Psoas muscle (tissue), 8 donors: ENCODE results near the gene STK10. TPM values are rescaled to one million over a fixed set of nuclear protein-coding genes. Genes with fewer than 3 reads are reported as not detected.
"Not testable (repeated sequence)": the region's sequence is repeated elsewhere in the genome, so short reads cannot be mapped to it uniquely, and the experiment has no call there.

Source experiments
- ATAC-seq, 4 donors: fragments of 200-7000 bp; cut with Tn5 transposase; one replicate each; pipeline ENCODE4 v1.9.1; 2020; ENCODE audit warnings: moderate library complexity in 3 of 4, mild to moderate bottlenecking in 2 of 4
- DNase-seq, 2 donors: peaks; one replicate each; pipeline ENCODE4 v3.0.0-alpha.2; 2020
- H3K27ac ChIP-seq: fragments of 200-600 bp; one replicate; pipeline ENCODE4 v1.8.0; 2022
- H3K27me3 ChIP-seq, 3 donors: fragments of 200-600 bp in 1 of 3; one replicate each; pipeline versions ENCODE4 v1.6.1 to v1.8.0; 2013 to 2022; ENCODE audit warnings: low read length in 2 of 3, mild to moderate bottlenecking in 2 of 3, moderate library complexity in 1 of 3; ENCODE audit not compliant: insufficient read depth in 3 of 3
- H3K36me3 ChIP-seq, 2 donors: fragments of 200-600 bp in 1 of 2; one replicate each; pipeline versions ENCODE4 v1.6.1 to v1.8.0; 2013 to 2022; ENCODE audit warnings: low read depth in 1 of 2, mild to moderate bottlenecking in 1 of 2, moderate library complexity in 1 of 2; ENCODE audit not compliant: insufficient read depth in 1 of 2
- H3K4me1 ChIP-seq: fragments of 200-600 bp; one replicate; pipeline ENCODE4 v1.8.0; 2022
- H3K4me3 ChIP-seq: fragments of 200-600 bp; one replicate; pipeline ENCODE4 v1.8.0; 2022; ENCODE audit warnings: mild to moderate bottlenecking
- H3K9me3 ChIP-seq: fragments of 200-600 bp; one replicate; pipeline ENCODE4 v1.8.0; 2022
- WGBS, 3 donors: extraction: QIAGEN DNeasy Blood & Tissue Kit; methylation state at CpG; one replicate each; pipeline versions ENCODE4 v1.1.6 to v1.1.7; 2013; 5-methylcytosine and 5-hydroxymethylcytosine counted together
- intact Hi-C, 2 donors: fragments of 100-400 bp; cut with DNase I; formaldehyde crosslinking; loops; one replicate each; pipeline versions ENCODE4 v1.11.0 to v1.14.2; 2022
- polyA plus RNA-seq, 3 donors: library from polyadenylated mRNA; stranded (reverse); fragments of 200-250 nt; gene quantifications; one replicate each; pipeline ENCODE4 v1.2.3, GENCODE V29; 2013
- total RNA-seq, 4 donors: library from RNA; stranded (reverse); fragmentation: NEBNext Ultra II Directional in 2 of 4; extraction: Animal tissue kit (Norgen Biotek cat#: 25700) in 2 of 4; gene quantifications; one replicate each; pipeline versions ENCODE4 v1.2.1 to v1.2.4, GENCODE V29; 2021 to 2023
- TF ChIP-seq, protein P1 (sequence below): fragments of 200-600 bp; IDR thresholded peaks from one replicate; pipeline ENCODE4 v1.8.0; 2022; ENCODE audit warnings: antibody characterized with exemption
- donor health status: healthy with polysubstance abuse.
- donor health status: DM: no; HTN: no; CAD: no; lungs with moderate emphysema.
- donor health status: Bipolar disorder and iron deficiency.
- donor health status: healthy.
- donor health status: DM: yes; HTN: yes; CAD: no.
- donor health status: DM: no; HTN: no; CAD: no.
- donor health status: DM: no; HTN: no; CAD: no.
- donor health status: DM: yes; HTN: yes; CAD: no.

STK10 gene
- total and polyA plus RNA-seq, 7 donors, result 1.9 to 8.6 (median 6.2) TPM

DNA sequence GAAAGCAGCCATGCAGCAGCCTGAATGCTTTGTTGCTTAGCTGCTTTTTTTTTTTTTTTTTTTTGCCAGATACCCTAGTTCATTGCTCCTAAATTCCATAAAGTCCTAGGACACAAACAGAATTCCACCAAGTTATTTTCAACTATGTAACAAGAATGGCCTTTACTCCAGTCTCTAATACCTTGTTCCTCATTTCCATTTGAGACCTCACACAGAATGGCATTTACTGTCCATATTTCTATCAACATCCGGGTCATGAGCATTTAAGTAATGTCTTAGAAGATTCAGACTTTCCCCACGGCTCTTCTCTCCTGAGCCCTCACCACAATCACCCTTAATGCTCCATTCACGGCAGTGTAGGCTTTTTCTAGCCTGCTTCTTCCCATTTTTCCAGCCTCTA lies 149.9 kb downstream of the STK10 start:
- intact Hi-C loops, result no loop called here
- no peak overlapping the region for H3K27ac ChIP-seq
- ATAC-seq, result no peak
- no peak overlapping the region for H3K4me3 ChIP-seq
- no peaks in the 10 kb centered on the region for H3K27me3 ChIP-seq
- H3K9me3 ChIP-seq, result no peaks in the 10 kb centered on the region
- H3K36me3 ChIP-seq, result no peaks in the 10 kb centered on the region
- TF ChIP-seq, protein P1, sequence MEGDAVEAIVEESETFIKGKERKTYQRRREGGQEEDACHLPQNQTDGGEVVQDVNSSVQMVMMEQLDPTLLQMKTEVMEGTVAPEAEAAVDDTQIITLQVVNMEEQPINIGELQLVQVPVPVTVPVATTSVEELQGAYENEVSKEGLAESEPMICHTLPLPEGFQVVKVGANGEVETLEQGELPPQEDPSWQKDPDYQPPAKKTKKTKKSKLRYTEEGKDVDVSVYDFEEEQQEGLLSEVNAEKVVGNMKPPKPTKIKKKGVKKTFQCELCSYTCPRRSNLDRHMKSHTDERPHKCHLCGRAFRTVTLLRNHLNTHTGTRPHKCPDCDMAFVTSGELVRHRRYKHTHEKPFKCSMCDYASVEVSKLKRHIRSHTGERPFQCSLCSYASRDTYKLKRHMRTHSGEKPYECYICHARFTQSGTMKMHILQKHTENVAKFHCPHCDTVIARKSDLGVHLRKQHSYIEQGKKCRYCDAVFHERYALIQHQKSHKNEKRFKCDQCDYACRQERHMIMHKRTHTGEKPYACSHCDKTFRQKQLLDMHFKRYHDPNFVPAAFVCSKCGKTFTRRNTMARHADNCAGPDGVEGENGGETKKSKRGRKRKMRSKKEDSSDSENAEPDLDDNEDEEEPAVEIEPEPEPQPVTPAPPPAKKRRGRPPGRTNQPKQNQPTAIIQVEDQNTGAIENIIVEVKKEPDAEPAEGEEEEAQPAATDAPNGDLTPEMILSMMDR, result no peak
- 66 to 78% (median 73%) methylated on average over 3 of the region's 3 CpGs for WGBS, 3 donors
- no peak for DNase-seq
- H3K4me1 ChIP-seq, result peaks cover 6% of the 10 kb centered on the region

DNA sequence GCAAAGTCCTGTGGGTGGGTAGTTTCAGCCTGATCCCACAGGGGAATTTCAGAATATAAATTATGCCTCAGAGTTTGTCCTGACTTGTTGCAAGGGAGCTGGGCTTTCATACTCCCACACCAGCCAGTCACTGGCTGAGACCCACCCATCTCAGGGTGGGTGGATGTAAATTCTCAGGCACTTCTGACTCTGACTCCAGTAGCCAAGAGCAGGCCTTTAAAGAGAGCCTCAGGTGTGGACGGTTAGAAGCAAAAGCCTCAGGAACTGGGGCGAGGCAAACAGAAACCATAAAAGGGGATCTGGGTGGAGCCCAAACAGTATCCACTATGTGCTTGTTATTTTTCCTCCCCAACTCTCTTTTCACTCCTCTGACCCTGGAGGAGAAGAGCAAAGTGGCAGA lies 153.0 kb downstream of the STK10 start:
- intact Hi-C loops, result no loop called here
- no peak for DNase-seq
- H3K4me1 ChIP-seq, result peaks cover 4% of the 10 kb centered on the region
- 56 to 71% (median 69%) methylated on average over 2 of the region's 2 CpGs for WGBS, 3 donors
- no peaks in the 10 kb centered on the region for H3K36me3 ChIP-seq
- no peak for ATAC-seq
- TF ChIP-seq, protein P1, result no peak
- no peak overlapping the region for H3K4me3 ChIP-seq
- no peak overlapping the region for H3K27ac ChIP-seq
- H3K27me3 ChIP-seq, result no peaks in the 10 kb centered on the region
- no peaks in the 10 kb centered on the region for H3K9me3 ChIP-seq

DNA sequence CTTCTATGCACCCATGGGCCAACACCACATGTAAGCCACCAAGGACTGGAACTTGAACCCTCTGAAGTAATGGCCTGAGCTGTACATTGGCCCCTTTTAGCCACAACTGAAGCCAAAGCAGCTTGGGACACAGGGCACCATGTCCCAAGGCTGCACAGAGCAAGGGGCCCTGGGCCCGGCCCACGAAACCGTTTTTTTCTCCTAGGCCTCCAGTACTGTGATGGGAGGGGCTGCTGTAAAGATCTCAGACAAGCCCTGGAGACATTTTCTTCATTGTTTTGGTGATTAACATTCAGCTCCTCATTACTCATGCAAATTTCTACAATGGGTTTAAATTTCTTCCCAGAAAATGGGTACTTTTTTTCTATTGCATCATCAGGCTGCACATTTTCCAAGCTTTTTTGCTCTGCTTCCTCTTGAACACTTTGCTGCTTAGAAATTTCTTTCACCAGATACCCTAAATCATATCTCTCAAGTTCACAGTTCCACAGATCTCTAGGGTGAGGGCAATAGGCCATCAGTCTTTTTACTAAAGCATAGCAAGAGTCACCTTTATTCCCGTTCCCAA lies 156.0 kb downstream of the STK10 start:
- H3K27me3 ChIP-seq, result no peaks in the 10 kb centered on the region
- no peaks in the 10 kb centered on the region for H3K9me3 ChIP-seq
- no peaks in the 10 kb centered on the region for H3K36me3 ChIP-seq
- no peak for DNase-seq
- H3K4me1 ChIP-seq, result peaks cover 3% of the 10 kb centered on the region
- 92 to 95% (median 93%) methylated on average over 4 of the region's 4 CpGs for WGBS, 3 donors
- TF ChIP-seq, protein P1, result no peak
- H3K27ac ChIP-seq, result no peak overlapping the region
- intact Hi-C loops, result no loop called here
- ATAC-seq, result no peak
- no peak overlapping the region for H3K4me3 ChIP-seq

DNA sequence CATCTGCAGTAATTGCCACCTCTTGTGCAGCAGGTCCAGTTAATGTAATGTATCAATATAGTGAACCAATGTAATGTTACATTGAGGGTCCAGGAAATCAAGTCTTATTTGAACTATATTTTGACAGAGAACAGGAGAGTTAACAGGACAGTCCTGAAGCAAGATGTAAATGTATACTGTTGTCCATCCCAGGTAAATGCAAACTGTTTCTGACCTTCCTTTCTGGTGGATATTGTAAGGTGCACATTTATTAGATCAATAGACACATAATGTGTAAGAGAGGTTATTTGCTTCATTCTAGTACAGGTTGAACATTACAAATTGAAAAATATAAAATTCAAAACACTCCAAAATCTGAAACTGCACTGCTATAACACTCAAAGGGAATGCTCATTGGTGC lies 158.1 kb downstream of the STK10 start:
- intact Hi-C loops, result no loop called here
- TF ChIP-seq, protein P1, result no peak
- DNase-seq (no peak), ATAC-seq (no peak)
- Histone ChIP-seq H3K36me3 (no peaks in the 10 kb centered on the region), H3K4me1 (peaks cover 3% of the 10 kb centered on the region), H3K9me3 (no peaks in the 10 kb centered on the region), H3K27me3 (no peaks in the 10 kb centered on the region), H3K27ac (no peak overlapping the region), H3K4me3 (no peak overlapping the region)

DNA sequence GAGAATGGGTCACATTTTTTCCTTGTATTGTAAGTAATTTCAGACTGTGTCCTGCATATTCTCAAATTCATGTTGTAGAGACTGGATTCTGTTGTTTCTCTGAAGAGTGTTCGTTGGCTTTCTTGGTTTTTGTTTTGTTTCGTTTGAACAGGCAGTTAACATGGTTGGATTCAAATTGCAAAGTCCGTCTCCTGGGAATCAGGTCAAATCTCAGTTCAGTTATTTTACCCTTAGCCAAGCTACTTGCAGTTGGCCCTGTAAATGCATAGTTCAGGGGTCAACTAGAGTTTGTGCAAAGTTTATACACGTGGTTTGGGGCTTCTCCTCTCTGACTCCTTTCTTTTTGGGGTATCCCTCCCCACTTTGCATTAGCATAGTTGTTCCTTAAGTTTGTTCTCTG lies 159.9 kb downstream of the STK10 start:
- 24 to 42% (median 25%) methylated on average over 4 of the region's 4 CpGs for WGBS, 3 donors
- intact Hi-C loops, result no loop called here
- TF ChIP-seq, protein P1, result no peak
- Histone ChIP-seq H3K27ac (no peak overlapping the region), H3K9me3 (no peaks in the 10 kb centered on the region), H3K36me3 (no peaks in the 10 kb centered on the region), H3K4me3 (no peak overlapping the region), H3K4me1 (peaks cover 3% of the 10 kb centered on the region), H3K27me3 (no peaks in the 10 kb centered on the region)
- no peak for DNase-seq
- ATAC-seq, result no peak

DNA sequence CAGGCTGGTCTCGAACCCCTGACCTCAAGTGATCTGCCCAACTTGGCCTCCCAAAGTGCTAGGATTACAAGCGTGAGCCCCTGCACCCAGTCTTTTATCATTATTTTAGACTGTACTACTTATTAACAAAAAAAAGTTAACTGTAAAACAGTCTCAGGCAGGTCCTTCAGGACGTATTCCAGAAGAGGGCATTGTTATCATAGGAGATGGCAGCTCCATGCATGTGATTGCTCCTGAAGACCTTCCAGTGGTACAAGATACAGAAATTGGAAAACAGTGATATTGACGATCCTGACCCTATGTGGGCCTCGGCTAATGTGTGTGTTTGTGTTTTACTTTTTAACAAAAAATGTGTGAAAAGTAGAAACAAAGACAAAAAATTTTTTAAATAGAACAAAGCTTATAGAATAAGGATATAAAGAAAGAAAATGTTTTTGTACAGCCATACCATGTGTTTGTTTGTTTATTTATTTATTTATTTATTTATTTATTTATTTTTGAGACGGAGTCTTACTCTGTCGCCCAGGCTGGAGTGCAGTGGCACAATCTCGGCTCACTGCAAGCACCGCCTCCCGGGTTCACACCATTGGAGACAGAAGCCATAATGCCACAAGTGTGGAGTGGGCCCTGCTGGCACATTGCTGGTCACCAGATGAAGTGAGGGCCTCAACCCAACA lies 167.8 kb downstream of the STK10 start:
- ATAC-seq, DNase-seq, H3K4me1 ChIP-seq, H3K36me3 ChIP-seq, H3K27ac ChIP-seq, H3K4me3 ChIP-seq, intact Hi-C loops, H3K27me3 ChIP-seq, H3K9me3 ChIP-seq: not testable (repeated sequence)
- 86 to 89% (median 88%) methylated on average over 10 of the region's 10 CpGs for WGBS, 3 donors
